ENCODE measurements around the gene HDGFL2. TPM values are rescaled to one million over a fixed set of nuclear protein-coding genes. Genes with fewer than 3 reads are reported as not detected.

Gene HDGFL2
- total and polyA plus RNA-seq, 2 of the 8 experiments (the other 6 are each of a cell fraction or from before 2014, with no cell fraction given), result 31.1 to 106 TPM

- FAIRE-seq (no peak), DNase-seq (ENCODE audit: low read depth in 1 of 2, low spot score in 2 of 2) (no peak)
- Histone ChIP-seq H3K36me3 (ENCODE audit: control insufficient read depth in 2 of 4, insufficient read depth in 4 of 4, low read length in 3 of 4) (no peaks in the 10 kb centered on the region), H3K9ac (replicated peaks in 1 of 4; ENCODE audit: extremely low read depth in 1 of 4, low read depth in 3 of 4, low read length in 3 of 4) (no peak overlapping the region), H3K56ac (replicated peaks; ENCODE audit: insufficient read length, low read depth, low read length) (no peak overlapping the region), H4K91ac (replicated peaks; ENCODE audit: insufficient read length, low read length) (no peak overlapping the region), H4K5ac (ENCODE audit: insufficient read length, low read depth, low read length) (no peak overlapping the region), H2BK12ac (ENCODE audit: low read depth, low read length) (no peak overlapping the region), H3K79me1 (ENCODE audit: low read depth, low read length) (no peaks in the 10 kb centered on the region), H4K8ac (ENCODE audit: extremely low read depth, insufficient read depth, low read length) (no peak overlapping the region), H3K4me1 (replicated peaks in 1 of 4; ENCODE audit: control insufficient read depth in 3 of 4, insufficient read depth in 4 of 4, low read length in 3 of 4) (peaks cover 0 to 3% (median under 1%) of the 10 kb centered on the region in 4 experiments; a peak in 2 of 7 replicates), H3K27ac (ENCODE audit: low read depth, low read length) (no peak overlapping the region), H3K23ac (ENCODE audit: insufficient read length) (no peak overlapping the region), H2BK20ac (ENCODE audit: low read length) (no peak overlapping the region), H2BK15ac (ENCODE audit: low read length) (no peak overlapping the region), H3K23me2 (ENCODE audit: low read depth, low read length) (no peaks in the 10 kb centered on the region), H2BK120ac (replicated peaks; ENCODE audit: low read depth, low read length) (no peak overlapping the region), H3K9me3 (ENCODE audit: insufficient read depth in 2 of 2, low read depth in 1 of 2, low read length in 1 of 2) (no peaks in the 10 kb centered on the region), H4K20me1 (replicated peaks in 1 of 2; ENCODE audit: control insufficient read depth in 1 of 2, insufficient read depth in 2 of 2, low read length in 2 of 2) (peaks cover 2 to 3% of the 10 kb centered on the region in 2 experiments), H2AK5ac (ENCODE audit: low read depth, low read length) (no peak overlapping the region), H3K4ac (replicated peaks; ENCODE audit: insufficient read length, low read depth, low read length) (no peak overlapping the region), H3K79me2 (ENCODE audit: control insufficient read depth in 1 of 2, insufficient read depth in 2 of 2, low read length in 2 of 2) (no peaks in the 10 kb centered on the region), H3K4me2 (ENCODE audit: insufficient read depth in 1 of 2, low read depth in 2 of 2, low read length in 2 of 2) (no peak overlapping the region), H3K18ac (ENCODE audit: extremely low read depth, low read length) (no peak overlapping the region), H3K14ac (ENCODE audit: insufficient read length) (no peak overlapping the region), H2BK5ac (ENCODE audit: low read depth, low read length) (no peak overlapping the region), H2AFZ (ENCODE audit: low read length) (no peak overlapping the region), H3K4me3 (ENCODE audit: extremely low read depth in 1 of 4, insufficient read depth in 2 of 4, low read depth in 3 of 4, low read length in 4 of 4) (no peak overlapping the region), H3K27me3 (replicated peaks in 1 of 4; ENCODE audit: control insufficient read depth in 3 of 4, extremely low read depth in 1 of 4, insufficient read depth in 3 of 4, low read length in 3 of 4) (peaks cover 3 to 45% (median 32%) of the 10 kb centered on the region in 4 experiments)
- CTCF ChIA-PET (ENCODE audit: partially characterized antibody), result interaction anchor here (0.6 to 5.8 kb wide), 4 partner anchors 11 to 466 kb away, joined by 3 to 62 read pairs (median 4); no protein-coding TSS in a partner anchor
- POLR2A ChIA-PET (ENCODE audit: partially characterized antibody), result interaction anchor here (1.4 to 3.9 kb wide), 4 partner anchors 8 to 23 kb away, joined by 3 to 27 read pairs (median 12); no protein-coding TSS in a partner anchor
- no peak for TF ChIP-seq TEAD4 (IDR thresholded peaks at IDR 0.05; ENCODE audit: low read depth, low read length)
- TF ChIP-seq RAD21 (IDR thresholded peaks at IDR 0.05 in 1 of 2, conservative IDR thresholded peaks at IDR 0.05 in 1 of 2; ENCODE audit: low read depth in 2 of 2, low read length in 2 of 2), result no peak
- TF ChIP-seq HDAC2 (IDR thresholded peaks at IDR 0.05; ENCODE audit: borderline replicate concordance in 1 of 2, low read depth in 2 of 2, low read length in 2 of 2), result peak in 1 of 2 experiments; percentile 13; a peak in 1 of 4 replicates
- no peak for TF ChIP-seq KDM5A (IDR thresholded peaks at IDR 0.05; ENCODE audit: low read length)
- TF ChIP-seq JUN (IDR thresholded peaks at IDR 0.05; ENCODE audit: low read depth, low read length), result no peak
- TF ChIP-seq SP2 (IDR thresholded peaks at IDR 0.05; ENCODE audit: low read length), result no peak
- no peak for TF ChIP-seq SIRT6 (IDR thresholded peaks at IDR 0.05; ENCODE audit: low read length)
- no peak for TF ChIP-seq CHD1 (IDR thresholded peaks at IDR 0.05; ENCODE audit: low read depth, low read length)
- WGBS, 2 experiments (ENCODE audit: extremely low coverage in 1 of 2, insufficient coverage in 1 of 2, insufficient read length in 1 of 2, insufficient replicate concordance in 2 of 2, low coverage in 1 of 2, low lambda C conversion rate in 2 of 2, missing lambda C conversion rate in 1 of 2), result 86% methylated on average over 5 of the region's 5 CpGs; no CpG with 5 or more reads in 1 of the 2 experiments
These were observed 43.6 kb downstream of the HDGFL2 start for GRCh38 chr19:4515732-4516131.
